Smooth muscle cell of the umbilical artery (primary cell): Measurements from ENCODE around the gene MYO5B. TPM values are rescaled to one million over a fixed set of nuclear protein-coding genes. Genes with fewer than 3 reads are reported as not detected.

ENCODE experiments used
- total RNA-seq: library from RNA; depleted of rRNA; stranded (reverse); fragments of >200 nt; gene quantifications from 2 replicates; pipeline ENCODE4 v1.2.3, GENCODE V29; 2014

Gene MYO5B
- not detected in 2 replicates for total RNA-seq

GRCh38 chr18:50194631-50195532, at the start of gene MYO5B:
Gene MYO5B, minus strand, starts transcription at chr18:50195147. Its CDS starts 354 bp downstream, at chr18:50194793.

GRCh38 chr18:49813319-49814146, 381.4 kb downstream of the MYO5B start, which contains the start of gene ACAA2:
Gene ACAA2, minus strand, starts transcription at chr18:49813533. Its CDS starts 49 bp downstream, at chr18:49813484.

Other genes with a start within 250 kb of the MYO5B start
- 0.14 and 0.30 TPM in 2 replicates for gene CFAP53, start 71.3 kb upstream of the MYO5B start, total RNA-seq
- 62.7 and 79.3 TPM in 2 replicates for gene MBD1, start 86.4 kb upstream of the MYO5B start, total RNA-seq
- gene CXXC1, start 92.5 kb upstream of the MYO5B start, total RNA-seq = 35.9 and 45.0 TPM in 2 replicates
- gene SKA1, start 179.9 kb upstream of the MYO5B start, total RNA-seq = 0.59 and 5.7 TPM in 2 replicates